ENCODE results near the gene HSF2BP.
"Not testable (repeated sequence)": the region's sequence is repeated elsewhere in the genome, so short reads cannot be mapped to it uniquely, and the experiment has no call there.

The HSF2BP gene

DNA sequence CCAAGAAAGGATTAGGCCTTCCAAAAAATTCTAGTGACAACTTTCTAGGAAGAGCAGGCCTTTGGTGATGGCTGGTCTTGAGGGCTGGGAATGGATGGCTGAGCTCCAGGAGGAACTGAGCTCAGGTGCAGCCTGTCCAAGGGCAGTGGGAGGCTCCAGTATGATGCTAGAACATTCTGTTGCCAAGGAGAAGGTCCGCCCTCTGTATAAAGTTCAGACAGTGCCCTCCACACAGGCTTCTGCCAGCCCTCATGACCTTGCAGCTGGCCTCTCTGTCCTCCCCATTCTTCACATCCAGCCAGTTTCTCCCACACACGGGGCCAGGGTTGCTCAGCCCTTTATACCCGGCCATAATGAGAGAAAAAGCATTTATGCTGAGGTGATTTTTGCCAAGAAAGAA is 146.3 kb downstream of the HSF2BP start:
- DNase-seq = not testable (repeated sequence)

DNA sequence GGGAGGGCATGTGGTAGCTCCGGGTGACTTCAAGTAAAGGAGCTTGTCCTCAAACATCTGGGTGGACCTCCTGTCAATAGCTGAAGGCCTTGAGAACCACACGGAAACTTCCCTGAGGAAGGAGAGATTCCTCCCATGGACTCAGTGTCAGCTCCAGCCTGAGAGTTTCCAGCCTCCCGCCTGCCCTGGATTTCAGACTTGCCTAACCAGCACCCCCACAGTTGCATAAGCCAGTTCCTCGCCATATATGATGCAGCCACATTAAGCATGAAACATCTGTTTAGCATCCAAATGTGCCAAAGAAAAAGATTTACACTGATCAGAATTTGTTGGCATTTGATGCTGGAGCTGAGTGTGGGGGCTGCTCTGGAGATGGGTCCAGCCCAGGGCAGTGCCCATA is 148.1 kb downstream of the HSF2BP start:
- not testable (repeated sequence) for DNase-seq

DNA sequence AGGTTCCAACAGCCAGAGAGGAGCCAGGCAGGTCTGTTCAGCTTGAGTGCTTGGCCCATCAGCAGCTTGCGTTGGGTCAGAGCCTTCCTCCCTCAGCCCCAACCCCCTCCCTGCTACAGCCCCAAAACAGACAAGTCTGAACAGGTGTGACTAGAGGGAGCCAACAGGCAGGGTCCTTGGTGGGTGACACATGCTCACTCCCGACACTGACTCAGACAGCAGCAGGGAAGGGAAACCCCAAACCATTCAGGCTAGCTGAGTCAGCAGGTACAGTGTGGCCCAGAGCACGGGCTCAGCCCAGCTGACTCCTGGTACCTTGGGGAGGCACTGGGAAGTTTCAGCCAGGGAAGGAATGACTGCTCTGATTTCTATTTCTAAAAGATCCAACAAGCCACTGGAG is 148.6 kb downstream of the HSF2BP start:
- not testable (repeated sequence) for DNase-seq

DNA sequence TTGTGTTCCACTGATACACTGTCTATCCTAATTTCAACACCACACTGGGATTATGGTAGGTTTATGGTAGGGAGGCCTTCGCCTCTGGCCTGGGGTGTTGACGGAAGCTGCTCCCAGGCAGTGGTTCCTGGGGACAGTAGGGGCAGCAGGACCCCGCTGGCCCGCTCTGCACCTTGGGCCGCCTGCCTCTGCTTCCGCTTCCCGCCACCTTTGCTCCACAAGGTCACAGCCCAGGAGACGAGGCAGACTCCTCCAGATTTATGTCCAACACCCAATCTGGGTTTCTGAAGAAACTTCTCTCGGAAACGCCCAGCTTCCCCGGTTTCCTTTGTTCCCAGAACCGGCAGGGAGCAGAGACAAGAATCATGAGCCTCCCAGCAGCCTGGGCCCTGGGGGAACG is 155.4 kb downstream of the HSF2BP start:
- not testable (repeated sequence) for DNase-seq

DNA sequence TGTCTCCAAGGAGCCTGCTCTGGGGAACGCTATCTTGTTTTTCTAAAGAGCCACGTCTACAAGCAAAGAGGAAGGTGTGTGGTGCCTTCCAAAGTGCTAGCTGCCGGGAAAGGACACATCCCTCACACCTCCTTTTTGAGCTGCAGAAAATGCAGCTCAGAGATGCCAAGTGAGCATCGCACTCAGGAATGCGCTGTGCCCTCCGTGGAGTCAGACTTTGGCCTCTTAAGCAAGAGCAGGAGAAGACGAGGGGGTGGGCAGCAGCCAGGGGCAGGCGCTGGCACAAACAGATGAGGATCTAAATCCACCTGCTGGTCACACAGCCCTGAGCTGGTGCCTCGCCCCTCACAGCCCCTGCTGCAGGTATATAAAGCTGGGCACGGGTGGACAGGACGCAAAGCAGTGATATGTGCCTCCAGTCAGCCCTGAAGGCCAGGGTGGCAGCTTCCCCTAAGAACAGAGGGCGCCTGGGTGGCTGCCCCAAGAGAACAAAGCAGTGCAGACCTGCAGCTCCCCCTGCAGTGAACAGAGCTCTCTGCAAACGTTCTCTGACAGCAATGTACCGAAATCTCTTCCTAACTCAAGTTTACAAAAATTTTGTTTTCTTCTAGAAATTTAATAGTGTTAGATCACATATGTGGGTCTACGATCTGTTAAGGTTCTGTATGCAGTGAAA is 156.1 kb downstream of the HSF2BP start:
- not testable (repeated sequence) for DNase-seq

DNA sequence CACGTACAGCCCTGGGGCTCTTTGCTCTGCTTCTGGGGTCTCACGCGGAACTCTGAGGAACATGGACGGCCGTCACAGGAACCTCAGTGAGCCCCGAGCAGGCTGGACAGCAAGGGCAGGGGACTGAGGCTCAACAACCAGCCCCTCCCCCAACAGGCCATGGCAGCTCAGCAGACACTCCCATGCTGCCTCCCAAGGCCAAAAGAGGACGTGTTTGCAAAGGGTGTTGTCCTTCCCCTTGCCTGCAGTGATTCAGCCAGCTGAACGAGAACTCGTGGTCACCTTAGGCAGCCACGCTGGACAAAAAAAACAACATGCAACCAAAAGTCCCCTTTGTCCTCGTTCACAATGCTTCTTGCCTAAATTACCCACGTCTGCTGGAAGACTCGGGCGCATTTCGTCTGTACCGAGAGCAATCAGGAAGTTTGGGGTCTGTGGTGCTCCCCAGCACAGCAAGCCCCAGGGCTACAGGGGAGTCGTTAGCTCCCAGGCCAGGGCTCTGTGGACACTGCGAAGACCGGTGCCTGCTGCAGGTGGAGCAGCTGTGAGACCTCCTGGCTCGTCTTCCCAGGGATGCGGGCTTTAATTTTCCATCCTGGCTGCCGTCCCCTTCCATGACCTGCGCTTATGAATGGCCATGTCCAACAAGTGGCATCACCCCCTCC is 156.7 kb downstream of the HSF2BP start:
- DNase-seq = not testable (repeated sequence)

DNA sequence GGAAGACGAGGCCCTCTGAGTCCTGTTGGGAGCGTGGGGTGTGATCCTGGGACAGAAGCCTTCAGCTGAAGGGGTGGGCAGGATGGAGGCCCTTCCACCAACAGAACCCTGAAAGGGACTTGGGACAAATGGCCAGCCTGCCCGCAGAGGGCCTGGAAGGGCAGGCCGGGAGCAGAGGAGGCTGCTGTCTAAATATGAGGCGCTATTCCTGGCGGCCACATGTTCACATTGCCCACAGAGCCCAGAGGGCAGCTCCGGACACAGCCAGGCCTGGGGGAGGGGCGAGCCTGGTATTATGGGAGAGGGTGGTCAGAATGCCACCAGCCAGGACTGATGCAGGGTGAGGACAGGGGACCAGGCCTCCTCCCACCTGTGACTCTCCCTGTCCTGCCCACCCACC is 160.4 kb downstream of the HSF2BP start:
- not testable (repeated sequence) for DNase-seq

DNA sequence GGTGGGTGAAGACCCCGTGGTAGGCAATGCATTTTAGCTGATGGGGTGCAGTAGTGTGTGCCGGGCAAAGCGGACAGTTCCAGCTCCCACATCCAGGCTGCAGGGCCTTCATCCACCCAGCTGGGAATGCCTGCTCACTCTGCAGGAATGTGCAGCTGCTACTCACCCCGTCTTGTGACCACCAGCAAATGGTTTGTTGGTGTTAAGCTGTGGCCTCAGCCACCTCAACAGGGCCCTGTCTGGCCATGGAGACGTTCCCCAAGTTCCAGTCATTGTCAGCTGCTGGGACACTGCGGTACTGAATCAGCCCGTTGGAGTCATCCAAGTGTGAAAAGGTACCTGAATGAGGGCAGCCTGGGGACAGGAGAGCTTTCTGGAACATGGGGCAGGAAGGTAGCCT is 161.2 kb downstream of the HSF2BP start:
- DNase-seq = not testable (repeated sequence)

DNA sequence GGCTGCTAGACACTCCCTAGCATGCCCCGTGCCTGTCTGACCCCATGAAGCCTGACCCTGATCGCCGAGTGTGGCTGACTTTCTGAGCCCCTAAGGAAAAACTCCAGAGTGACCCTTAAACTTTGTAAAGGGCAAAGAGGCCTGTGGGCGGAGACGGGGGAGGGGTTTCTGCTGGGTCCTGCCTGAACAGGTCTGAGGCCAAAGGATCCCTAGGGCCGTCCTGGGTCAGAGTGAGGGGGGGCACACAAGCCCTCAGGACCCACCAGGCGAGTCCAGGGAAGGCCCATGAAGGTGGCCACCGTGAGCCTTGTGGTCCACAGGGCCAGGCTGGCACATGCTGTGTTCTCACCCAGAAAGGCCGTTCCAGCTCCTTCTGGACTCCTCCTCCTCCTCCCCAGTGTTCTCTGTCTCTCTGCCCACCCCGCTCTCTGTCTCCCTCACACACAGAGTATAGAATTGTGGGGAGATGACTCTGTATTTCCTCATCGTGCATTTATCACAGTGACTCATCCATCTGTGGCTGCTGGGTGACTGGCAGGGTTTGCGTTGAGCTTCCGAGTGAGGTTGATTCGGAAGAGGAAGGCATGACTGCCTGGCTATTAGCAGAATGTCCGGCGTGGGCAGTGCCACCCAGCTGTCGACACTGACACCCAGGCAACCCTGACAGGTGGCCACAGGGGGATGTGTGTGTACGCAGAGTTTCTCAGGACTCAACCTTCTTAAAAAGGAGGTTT is 164.8 kb downstream of the HSF2BP start:
- not testable (repeated sequence) for DNase-seq

DNA sequence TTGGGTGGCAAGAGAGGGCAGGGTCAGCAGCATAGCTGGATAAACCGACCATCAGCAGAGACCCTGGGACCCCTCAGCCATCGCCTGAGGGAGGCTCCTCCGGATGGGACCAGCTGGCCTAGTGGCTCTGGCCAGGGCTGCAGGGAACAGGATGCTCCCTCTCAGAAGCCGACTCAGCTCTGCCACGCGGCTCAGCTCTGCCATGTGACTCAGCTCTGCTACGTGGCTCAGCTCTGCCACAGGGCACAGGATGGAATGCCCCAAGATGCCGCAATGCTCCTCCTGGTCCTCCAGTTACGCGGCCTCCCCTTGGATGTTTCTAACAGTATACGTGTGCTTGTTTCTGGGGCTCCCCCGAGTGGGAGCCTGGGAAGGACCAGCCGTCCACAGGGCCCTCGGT is 165.8 kb downstream of the HSF2BP start:
- not testable (repeated sequence) for DNase-seq

DNA sequence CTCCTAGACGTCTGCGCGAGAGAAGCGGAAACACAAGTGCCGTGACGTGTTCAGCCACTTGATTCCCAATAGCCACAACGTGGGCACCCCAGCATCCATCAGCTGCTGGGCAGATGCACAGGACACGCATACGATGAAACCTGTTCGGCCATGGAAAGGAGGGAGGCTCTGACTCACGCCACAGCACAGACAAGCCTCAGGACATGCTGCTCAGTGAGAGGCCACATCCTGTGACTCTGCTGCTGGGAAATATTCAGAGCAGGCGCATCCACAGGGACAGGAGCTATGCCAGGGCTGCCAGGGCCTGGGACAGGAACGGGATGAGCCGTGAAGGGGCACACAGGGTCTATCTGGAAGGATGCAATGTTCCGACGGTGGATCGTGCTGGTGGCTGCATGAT is 171.1 kb downstream of the HSF2BP start:
- DNase-seq = not testable (repeated sequence)

DNA sequence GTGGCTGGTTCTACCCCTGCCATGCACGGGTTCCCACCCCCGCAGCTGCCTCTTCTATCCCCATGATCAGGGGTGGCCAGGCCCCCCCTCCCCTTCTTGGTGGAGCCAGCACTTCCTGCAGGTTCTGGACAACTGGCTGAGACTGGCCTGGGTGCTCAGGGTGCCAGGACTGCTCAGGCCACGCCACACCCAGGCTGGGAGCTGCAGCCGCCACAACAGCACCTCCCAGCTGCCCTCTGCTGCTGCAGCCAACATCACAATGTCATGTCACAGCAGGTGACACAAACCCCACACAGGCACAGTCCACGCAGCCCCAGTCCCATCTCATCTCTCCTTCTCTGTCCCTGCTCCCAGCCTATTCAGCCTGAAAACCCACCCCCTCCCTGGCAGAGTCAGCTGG is 173.2 kb downstream of the HSF2BP start:
- DNase-seq = not testable (repeated sequence)

DNA sequence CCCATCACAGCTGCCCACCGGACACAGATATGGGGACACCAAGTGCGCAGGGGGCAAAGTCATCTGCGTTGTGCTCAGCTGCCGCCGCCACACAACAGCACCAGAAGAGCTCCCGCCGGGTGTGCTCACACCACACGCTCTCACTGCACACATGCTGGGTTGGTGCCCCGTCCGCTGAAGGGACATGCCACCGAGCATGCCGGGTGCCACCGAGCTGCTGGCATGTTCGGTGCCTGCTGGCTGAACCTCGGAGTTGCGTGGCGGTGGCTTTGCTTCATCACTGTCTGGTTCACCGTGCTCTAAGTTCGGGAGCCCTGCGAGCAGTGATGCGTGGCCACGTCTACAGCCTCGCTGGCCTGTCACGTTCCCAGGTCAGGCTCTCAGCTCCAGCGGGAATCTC is 174.3 kb downstream of the HSF2BP start:
- not testable (repeated sequence) for DNase-seq

DNA sequence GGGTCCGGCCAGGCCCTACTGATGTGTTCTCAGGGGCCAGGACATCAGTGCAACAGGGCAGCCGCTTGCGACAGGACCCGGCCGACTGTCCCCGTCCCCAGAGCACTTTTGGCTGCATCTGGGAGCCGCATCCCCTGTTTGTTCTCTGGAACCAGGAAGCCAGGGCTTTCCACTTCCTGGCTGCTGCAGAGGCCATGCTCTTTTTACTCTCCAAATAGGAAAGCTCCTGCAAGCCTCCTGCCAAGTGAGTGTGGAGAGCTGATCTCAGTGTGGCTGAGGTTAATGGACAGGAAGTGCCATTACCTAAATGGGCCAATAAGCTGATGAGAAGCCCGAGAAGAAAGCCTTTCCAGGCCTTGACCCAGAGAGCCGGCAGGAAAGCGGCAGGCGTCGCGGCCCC is 180.1 kb downstream of the HSF2BP start:
- DNase-seq = not testable (repeated sequence)
